Measurements from ENCODE around the gene RAB11FIP3. TPM values are rescaled to one million over a fixed set of nuclear protein-coding genes. Genes with fewer than 3 reads are reported as not detected.

RAB11FIP3 gene
- total and polyA plus RNA-seq, 2 of the 13 experiments (the other 11 are each of a cell fraction or from before 2014, with no cell fraction given): 34.3 to 57.6 TPM

GRCh38 chr16:474420-475122 lies 49.1 kb downstream of the RAB11FIP3 start (continued):
- TF ChIP-seq SMARCC2 (IDR thresholded peaks at IDR 0.05) (no peak), DRAP1 (CRISPR knock-in tag; IDR thresholded peaks at IDR 0.05) (peak; percentile 93), AGO1 (IDR thresholded peaks at IDR 0.05; ENCODE audit: low read depth, low read length, poor library complexity, severe bottlenecking) (no peak), SUZ12 (IDR thresholded peaks at IDR 0.05; ENCODE audit: low read depth, low read length) (no peak), ZFY (CRISPR knock-in tag; IDR thresholded peaks at IDR 0.05) (no peak; the same call in 1 of the 2 replicates), ZGPAT (CRISPR knock-in tag; IDR thresholded peaks at IDR 0.05) (peak; percentile 57; the same call in 1 of the 2 replicates), RERE (CRISPR knock-in tag; IDR thresholded peaks at IDR 0.05; ENCODE audit: low read depth) (no peak), ZNF737 (CRISPR knock-in tag; IDR thresholded peaks at IDR 0.05; ENCODE audit: borderline replicate concordance) (no peak), ZNF510 (CRISPR knock-in tag; IDR thresholded peaks at IDR 0.05; ENCODE audit: low read depth) (no peak), MEF2D (CRISPR knock-in tag; IDR thresholded peaks at IDR 0.05) (no peak; the same call in 1 of the 2 replicates), HDAC2 (CRISPR knock-in tag; IDR thresholded peaks at IDR 0.05) (peak; percentile 73; the same call in 1 of the 2 replicates), FOXC1 (CRISPR knock-in tag; IDR thresholded peaks at IDR 0.05; ENCODE audit: borderline replicate concordance) (peak; percentile 79; the same call in 1 of the 2 replicates), KDM5B (CRISPR knock-in tag; IDR thresholded peaks at IDR 0.05; ENCODE audit: borderline replicate concordance) (peak; percentile 69; the same call in 1 of the 2 replicates), PAWR (CRISPR knock-in tag; IDR thresholded peaks at IDR 0.05; ENCODE audit: borderline replicate concordance) (no peak), MAFK (conservative IDR thresholded peaks at IDR 0.05 in 1 of 2, IDR thresholded peaks at IDR 0.05 in 1 of 2; ENCODE audit: low read length in 2 of 2) (no peak), ZNF816 (CRISPR knock-in tag; IDR thresholded peaks at IDR 0.05; ENCODE audit: borderline replicate concordance) (no peak), ONECUT2 (CRISPR knock-in tag; IDR thresholded peaks at IDR 0.05) (no peak; the same call in 1 of the 2 replicates), HOXA7 (CRISPR knock-in tag; IDR thresholded peaks at IDR 0.05) (no peak), ZNF678 (CRISPR knock-in tag; IDR thresholded peaks at IDR 0.05) (no peak; the same call in 1 of the 2 replicates)
- TF ChIP-seq, protein P1, sequence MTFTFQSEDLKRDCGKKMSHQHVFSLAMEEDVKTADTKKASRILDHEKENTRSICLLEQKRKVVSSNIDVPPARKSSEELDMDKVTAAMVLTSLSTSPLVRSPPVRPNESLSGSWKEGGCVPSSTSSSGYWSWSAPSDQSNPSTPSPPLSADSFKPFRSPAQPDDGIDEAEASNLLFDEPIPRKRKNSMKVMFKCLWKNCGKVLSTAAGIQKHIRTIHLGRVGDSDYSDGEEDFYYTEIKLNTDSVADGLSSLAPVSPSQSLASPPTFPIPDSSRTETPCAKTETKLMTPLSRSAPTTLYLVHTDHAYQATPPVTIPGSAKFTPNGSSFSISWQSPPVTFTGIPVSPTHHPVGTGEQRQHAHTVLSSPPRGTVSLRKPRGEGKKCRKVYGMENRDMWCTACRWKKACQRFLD (CRISPR knock-in tag; IDR thresholded peaks at IDR 0.05; ENCODE audit: borderline replicate concordance): no peak
- TF ChIP-seq, protein P2, sequence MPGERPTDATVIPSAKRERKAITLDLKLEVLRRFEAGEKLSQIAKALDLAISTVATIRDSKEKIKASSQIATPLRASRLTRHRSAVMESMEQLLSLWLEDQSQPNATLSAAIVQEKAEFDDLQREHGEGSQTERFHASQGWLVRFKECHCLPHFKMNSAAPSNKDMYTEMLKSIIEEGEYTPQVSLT (CRISPR knock-in tag; IDR thresholded peaks at IDR 0.05; ENCODE audit: borderline replicate concordance, low read depth): no peak
